ENCODE measurements around the gene TMX2.
"Not testable (repeated sequence)": the region's sequence is repeated elsewhere in the genome, so short reads cannot be mapped to it uniquely, and the experiment has no call there.

Gene TMX2

DNA sequence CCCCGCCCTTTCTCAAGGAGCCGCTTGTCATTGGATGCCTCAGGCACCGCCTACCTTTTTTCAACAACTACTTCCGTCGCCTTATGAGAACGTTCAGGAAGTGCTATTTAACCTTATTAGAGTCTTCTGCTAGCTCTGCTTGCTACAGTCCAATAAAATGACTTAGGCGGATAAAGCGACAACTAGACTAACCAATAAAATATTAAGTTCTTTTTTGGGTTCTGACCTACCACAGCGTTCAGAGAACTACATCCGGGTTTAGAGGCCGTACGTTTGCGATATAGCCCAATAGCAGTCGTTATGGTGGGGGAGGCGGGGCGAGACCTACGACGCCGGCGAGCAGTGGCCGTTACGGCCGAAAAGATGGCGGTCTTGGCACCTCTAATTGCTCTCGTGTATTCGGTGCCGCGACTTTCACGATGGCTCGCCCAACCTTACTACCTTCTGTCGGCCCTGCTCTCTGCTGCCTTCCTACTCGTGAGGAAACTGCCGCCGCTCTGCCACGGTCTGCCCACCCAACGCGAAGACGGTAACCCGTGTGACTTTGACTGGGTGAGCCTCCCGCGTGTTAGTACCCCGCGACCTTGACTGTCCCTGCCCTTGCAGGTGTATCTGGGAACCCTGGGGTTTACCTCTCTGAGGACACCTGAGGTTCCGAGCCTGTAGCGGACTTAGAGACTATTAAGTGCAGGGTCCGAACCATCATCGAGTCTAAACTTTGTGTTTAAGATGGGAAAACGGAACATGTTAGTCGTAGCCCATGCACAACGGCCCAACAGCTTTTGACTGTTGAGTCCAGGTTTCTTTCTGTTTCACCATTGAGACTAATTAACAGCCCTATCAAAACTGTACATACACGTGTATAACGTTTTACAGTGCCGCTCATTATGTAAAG, at the start of gene TMX2:
TMX2 (plus strand) TSS at position 338 of the 895 bp plus-strand sequence; CDS start at position 364, 26 bp downstream.
- DNase-seq, result peak; percentile 88 to 93

GRCh38 chr11:57662893-57663292, 49.5 kb upstream of the TMX2 start:
- no peak for DNase-seq

DNA sequence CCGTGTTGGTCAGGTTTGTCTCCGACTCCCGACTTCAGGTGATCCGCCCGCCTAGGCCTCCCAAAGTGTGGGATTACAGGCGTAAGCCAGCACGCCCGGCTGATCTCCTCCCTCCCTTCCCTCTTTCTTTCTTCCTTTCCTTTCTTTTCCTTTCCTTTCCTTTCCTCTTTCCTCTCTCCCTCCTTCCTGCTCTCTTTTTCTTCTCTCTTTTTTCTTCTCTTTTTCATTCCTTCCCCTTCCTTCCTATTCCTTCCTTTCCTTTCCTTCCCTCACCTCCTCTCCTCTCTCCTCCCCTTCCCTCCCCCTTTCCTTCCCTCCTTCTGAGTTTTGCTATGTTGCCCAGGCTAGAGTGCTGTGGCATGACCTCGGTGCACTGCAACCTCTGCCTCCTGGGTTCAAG, 48.4 kb upstream of the TMX2 start:
- DNase-seq, result no peak

- peak; percentile 86 to 91 for DNase-seq
These were observed 45.2 kb upstream of the TMX2 start for GRCh38 chr11:57667117-57667735.

- DNase-seq, result peak; percentile 98 to 99
These were observed 44.5 kb upstream of the TMX2 start, which contains the start of gene ZDHHC5 for GRCh38 chr11:57667736-57668433. TSS of gene ZDHHC5 (plus strand) at chr11:57668114. CDS start at chr11:57673091, 4,977 bp downstream.

GRCh38 chr11:57668434-57668782, 44.0 kb upstream of the TMX2 start:
- no peak for DNase-seq

DNA sequence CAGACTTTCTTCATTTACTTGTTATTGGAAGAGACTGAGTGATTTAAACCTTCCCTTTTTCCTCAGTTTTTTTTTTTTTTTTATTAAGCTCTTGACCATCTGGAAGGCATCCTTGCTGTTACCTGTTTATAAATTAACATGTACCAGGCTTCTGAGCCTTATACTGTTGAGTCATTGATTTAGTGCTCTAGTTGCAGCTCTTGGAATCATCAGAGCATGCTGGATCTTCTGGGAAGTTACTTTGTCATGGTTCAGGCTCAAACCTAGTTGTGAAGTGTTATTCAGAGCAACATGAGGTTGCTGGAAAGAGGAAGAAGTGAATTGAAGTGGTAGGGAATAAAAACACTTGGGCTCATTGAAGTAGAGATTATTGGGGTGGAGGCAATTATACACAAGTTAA, 38.1 kb upstream of the TMX2 start:
- DNase-seq, result no peak

- no peak for DNase-seq
These were observed 37.0 kb upstream of the TMX2 start for GRCh38 chr11:57675176-57675941.

DNA sequence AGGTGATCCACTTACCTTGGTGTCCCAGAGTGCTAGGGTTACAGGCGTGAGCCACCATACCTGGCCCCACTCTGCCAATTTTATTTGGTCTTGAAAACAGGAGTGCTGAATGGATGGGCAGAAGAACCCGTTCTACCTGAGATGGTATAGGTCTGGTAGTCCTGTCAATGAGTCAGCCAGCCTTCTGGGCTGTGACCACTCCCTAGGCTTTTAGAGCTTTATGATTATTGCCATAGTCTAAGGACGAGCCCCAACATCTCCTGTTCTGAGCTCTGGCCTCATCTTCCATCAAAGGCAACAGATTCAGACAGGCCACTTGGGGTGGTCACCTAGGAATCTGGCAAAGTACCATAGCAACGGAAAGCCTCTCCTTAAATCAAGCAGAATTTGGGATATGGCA, 33.0 kb upstream of the TMX2 start:
- no peak for DNase-seq

DNA sequence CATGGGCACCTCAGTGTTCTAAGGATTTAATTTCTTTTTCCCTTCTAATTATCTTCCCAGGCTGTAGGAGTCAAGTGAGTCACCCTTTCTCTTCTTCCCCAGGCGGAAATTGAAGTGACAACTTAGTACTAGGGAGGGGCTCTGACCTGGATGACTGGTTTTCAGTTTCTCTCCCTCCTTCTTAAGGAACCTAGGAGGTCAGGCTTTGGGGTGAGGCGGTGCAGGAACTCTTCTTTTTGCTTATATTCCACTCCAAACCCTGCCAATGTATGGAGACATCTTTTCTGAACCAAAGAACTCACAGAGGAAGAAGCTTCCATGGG, 31.9 kb upstream of the TMX2 start:
- no peak for DNase-seq

DNA sequence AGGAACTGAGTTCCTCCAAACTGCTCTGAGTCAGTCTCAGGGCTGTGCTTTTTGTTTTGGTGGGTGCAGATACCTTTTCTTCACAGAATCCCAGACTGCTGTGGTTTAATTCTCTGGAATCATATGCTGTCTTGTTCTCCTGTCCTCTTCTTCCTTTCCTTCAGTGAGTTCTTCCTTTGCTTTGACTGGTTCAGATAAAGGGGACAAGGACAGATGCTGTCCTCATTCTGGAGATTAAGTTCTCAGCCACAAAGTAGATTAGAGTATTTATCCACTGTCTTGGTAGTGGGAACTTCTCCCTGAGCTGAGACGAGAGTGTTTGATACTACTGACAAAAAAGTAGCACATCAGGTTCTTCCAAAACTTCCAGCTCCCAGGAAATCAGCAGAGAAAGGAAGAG, 31.2 kb upstream of the TMX2 start:
- DNase-seq, result no peak

- DNase-seq, result not testable (repeated sequence)
These were observed 21.9 kb upstream of the TMX2 start for GRCh38 chr11:57690474-57690873.

DNA sequence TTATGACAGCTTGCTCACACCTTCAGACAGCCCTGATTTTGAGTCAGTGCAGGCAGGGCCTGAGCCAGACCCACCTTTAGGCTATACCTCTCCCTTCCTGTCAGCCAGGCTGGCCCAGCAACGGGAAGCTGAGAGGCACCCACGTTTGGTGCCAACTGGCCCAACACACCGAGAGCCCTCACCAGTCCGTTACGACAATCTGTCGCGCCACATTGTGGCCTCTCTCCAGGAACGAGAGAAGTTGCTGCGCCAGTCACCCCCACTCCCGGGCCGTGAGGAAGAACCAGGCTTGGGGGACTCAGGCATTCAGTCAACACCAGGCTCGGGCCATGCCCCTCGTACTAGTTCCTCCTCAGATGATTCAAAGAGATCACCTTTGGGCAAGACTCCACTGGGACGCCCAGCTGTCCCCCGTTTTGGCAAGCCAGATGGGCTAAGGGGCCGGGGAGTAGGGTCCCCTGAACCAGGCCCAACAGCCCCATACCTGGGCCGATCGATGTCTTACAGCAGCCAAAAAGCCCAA, 13.5 kb upstream of the TMX2 start:
- no peak for DNase-seq

DNA sequence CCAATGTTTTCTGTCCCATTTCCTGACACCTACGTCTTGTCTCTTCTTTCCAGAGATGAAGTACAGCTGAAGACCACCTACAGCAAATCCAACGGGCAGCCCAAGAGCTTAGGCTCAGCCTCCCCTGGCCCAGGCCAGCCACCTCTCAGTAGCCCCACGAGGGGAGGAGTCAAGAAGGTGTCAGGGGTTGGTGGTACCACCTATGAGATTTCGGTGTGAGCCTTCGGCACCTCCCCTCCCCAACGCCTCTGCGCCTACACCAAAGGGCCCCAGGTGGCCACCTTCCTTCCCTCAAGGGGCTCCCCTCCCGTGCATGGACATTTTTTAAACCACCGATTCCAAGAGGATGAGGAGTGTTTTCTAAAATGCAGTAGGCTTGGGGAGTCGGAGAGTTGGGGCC, 12.6 kb upstream of the TMX2 start:
- DNase-seq, result no peak

DNA sequence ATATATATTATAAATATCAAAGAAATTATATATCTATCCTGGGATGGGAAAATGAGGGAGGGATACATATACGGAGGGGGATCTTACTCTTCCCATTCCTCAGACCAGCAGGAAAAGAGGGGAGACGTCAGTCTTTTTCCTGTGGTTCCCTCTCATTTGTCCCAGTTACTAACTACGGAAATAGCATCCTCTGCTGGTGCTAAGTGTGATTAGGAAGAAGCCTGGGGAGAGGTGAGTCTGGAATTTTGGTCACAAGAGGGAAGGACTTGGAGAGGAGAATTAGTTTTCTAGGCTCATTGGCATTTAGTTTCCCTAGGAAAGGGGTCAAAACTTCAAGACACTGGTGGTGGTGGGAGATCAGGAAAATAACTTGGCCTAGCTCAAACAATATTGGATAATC, 12.0 kb upstream of the TMX2 start:
- no peak for DNase-seq

- DNase-seq, result no peak
These were observed 9.1 kb upstream of the TMX2 start for GRCh38 chr11:57703341-57703740.

DNA sequence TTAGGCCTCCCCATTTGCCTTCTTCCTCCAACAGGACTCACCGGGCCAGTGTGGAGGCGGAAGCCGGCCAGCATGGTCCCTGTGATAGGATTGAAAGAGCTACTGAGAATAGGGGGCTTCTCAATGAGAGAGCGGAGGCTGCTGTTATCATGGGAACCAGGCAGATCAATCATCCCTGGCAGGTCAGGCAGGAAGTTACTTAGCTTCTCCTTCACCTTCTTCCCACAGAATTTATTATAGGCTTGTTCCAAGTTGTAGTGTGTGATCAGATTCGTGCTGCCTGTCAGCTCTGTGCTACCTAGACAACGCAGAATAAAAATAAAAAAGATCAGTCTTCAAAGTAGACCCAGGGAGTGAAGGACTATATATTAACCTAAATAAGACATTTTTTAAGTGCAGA, 7.5 kb upstream of the TMX2 start:
- DNase-seq, result no peak

GRCh38 chr11:57705432-57705831, 7.0 kb upstream of the TMX2 start:
- DNase-seq, result not testable (repeated sequence)

DNA sequence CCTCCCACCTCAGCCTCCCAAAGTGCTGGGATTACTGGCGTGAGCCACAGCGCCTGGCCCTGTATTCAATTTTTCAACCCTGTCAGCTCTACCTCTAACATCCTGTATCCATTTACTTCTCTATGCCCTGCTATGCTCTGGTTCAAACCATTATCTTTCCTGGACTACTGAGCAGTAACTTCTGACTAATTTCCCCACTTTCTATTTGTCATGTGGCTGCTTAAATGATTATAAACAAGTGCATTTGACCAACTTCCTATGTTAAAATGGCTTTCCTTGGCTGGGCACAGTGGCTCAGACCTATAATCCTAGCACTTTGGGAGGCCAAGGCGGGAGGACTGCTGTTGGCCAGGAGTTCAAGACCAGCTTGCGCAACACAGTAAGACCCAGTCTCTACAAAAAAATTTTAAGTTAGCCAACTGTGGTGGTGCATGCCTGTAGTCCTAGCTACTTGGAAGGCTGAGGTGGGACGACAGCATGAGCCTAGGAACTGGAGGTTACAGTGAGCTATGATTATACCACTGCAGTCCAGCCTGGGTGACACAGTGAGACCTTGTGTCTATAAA, 2.5 kb upstream of the TMX2 start:
- no peak for DNase-seq

DNA sequence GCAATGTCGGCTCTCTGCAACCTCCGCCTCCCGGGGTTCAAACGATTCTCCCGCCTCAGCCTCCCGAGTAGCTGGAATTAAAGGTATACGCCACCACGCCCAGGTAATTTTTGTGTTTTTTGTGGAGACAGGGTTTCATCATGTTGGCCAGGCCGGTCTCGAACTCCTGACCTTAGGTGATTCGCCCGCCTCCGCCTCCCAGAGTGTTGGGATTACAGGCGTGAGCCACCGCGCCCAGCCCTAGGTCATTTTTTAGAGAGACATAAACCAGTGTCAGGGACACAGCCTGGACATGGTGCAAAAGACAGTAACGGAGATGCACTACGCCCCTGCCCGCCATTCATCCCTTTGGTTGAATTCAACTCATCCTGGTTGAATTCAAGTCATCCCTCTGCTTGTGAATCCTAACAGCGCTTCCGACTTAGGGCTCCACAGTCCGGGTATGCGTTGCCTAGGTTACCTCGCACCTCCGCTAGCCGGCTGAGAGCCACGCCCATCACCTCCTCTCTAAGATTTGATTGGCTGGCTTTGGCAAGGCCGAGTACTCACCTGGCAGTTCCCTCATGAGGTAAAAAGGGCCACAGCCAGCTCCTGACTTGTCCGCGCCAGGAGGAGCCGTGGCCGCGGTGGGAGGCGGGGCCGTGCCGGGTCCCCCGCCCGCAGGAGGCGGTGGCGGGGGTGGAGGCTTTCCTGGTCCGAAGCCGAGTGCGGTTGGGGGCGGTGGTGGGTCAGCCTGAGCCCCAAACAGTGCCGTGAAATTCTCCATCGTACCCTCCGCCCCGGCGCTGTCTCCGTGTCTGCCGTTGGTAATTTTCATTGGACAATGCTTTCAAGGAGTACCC, 758 bp upstream of the TMX2 start, which contains the start of gene MED19:
MED19 (minus strand) TSS at position 802 of the 842 bp plus-strand sequence; CDS start at position 766, 36 bp downstream.
- peak; percentile 73 to 77 for DNase-seq

DNA sequence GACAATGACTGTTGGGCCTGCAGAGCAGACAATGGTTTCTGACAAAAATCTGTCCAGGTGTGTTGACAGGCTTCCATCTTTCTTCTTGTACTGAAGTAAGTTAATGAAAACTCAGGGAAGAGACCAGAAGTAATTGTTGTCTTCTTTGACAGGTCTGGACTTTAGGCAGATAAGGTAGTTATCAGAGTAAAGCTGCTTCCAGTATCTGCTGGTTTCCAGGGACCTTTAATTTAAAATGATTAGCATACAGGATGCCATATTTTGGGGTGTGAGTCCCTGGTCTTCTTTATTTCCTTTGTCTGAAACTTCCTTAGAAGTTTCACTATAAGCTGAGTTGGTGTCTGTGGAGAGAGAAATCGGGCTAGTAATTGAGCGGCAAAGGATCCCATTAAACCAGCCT, 1.4 kb downstream of the TMX2 start:
- no peak for DNase-seq

All from activated CD4-positive, alpha-beta T cell treated with anti-CD3 and anti-CD28 coated beads, Interleukin-2, amount 50 U/mL, for 48 hours (primary cell).